Stomach (tissue), 4 donors: Measurements from ENCODE around the gene HDAC3.

Experiments used
- CTCF ChIP-seq, 7 experiments: fragments of 450-650 bp in 4 of 7; fragments of 200-600 bp in 3 of 7; sonication (generic) in 3 of 7; IDR thresholded peaks; one replicate each; pipeline ENCODE4 v1.5.1; 2016 to 2019; ENCODE audit warnings: antibody characterized with exemption in 7 of 7, control low read depth in 2 of 7, mild to moderate bottlenecking in 1 of 7
- POLR2A ChIP-seq, 4 donors: fragments of 450-650 bp; IDR thresholded peaks; one replicate each; pipeline ENCODE4 v1.6.1; 2016; ENCODE audit warnings: antibody characterized with exemption in 4 of 4, control low read depth in 2 of 4, mild to moderate bottlenecking in 1 of 4, moderate library complexity in 1 of 4
- POLR2AphosphoS5 ChIP-seq, 3 donors: sonication (generic); formaldehyde crosslinking; IDR thresholded peaks; one replicate each; pipeline ENCODE4 v1.6.1; 2016; ENCODE audit warnings: antibody characterized with exemption in 3 of 3

DNA sequence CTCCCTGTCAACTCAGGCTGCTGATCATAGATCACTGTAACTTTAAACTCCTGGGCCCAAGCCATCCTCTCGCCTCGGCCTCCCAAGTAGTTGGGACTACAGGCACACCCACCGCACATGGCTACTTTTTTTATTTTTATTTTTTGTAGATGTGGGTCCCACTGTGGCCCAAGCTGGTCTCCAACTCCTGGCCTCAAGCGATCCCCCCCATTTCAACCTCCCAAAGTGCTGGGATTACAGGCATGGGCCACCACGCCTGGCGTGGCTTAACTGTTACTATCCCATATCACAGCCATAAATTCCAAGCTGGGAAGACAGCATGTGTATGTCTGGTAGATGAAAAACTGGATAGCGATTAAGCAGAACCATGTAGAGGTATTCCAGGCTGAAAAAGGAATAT, 1.0 kb downstream of the HDAC3 start:
- TF ChIP-seq POLR2A (IDR thresholded peaks at IDR 0.05) (no peak), CTCF (IDR thresholded peaks at IDR 0.05) (no peak), POLR2AphosphoS5 (IDR thresholded peaks at IDR 0.05) (no peak)
